Ramos (cell line): ENCODE results near the gene C9.
"Not testable (repeated sequence)": the region's sequence is repeated elsewhere in the genome, so short reads cannot be mapped to it uniquely, and the experiment has no call there.

Experiments used
- in situ Hi-C: fragments of 300-500 bp; cut with MboI; formaldehyde crosslinking; loops from one replicate; pipeline ENCODE4 v1.14.3; 2022; ENCODE audit warnings: low sequenced_read_pairs; ENCODE audit not compliant: unreplicated experiment

C9 gene

DNA sequence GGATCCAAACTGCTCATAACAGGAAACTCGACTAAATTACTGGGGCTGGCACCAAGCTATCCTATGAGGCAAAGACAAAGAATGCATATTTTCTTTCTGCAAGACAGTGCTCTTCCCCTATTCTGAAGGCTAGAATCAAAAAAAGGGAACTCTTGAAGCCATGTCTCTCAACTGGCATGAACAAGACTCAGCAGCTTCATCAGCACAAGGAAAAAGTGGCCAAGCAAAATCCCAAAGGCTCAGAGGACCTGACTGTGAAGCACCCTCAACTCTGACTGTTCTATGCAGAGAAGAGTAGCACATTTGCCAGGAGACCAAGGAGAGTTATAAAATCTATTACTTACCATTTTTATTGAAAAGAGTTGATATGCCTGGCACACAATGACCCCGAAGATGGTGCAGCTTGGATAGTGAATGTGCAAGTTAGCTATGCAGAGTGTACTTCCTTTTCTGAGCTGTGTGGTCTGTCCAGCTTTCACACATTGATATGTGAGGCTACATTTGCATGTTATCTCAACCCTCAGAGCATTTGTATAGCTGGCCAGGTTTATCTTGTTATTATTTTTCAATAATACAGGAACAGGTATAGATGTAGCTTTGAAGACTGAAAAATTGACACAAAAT lies 94.0 kb downstream of the C9 start:
- in situ Hi-C loops = no loop called here

DNA sequence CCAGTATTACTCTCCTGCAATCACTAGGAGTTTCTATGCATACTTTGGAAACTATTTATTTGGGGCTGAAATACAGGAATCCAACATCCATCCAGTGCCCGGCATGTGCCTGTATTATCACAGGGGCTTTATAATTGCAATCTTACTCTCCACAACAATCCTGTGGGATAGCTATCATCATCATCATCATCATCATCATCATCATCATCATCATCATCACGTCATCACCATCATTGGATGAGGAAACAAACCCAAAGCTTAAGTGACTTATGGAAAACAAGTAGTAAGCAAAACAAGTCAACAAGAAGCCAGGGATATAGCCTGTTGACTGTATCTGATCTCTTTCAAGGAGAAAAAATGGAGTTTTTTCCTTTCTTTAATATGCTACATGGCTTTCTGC lies 97.1 kb downstream of the C9 start:
- in situ Hi-C loops = no loop called here

DNA sequence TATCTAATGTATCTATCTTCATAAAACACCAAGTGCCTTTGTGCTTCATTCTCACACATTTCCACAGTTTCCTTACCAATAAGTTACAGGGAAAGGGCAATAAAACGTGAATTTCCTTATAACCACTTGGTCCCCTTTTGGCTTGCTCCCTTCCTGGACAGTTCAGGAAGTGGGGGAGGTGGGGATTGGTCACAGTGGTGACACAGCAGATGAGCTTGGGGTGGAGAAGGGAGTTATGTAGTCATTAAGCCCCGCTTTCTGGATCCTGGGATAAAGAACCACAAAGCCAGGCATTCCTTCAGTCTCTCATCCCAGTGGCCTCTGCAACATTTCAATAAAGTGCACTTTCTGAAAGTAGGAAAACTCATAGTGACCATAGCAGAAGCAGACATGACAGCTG lies 97.9 kb downstream of the C9 start:
- in situ Hi-C loops = no loop called here

DNA sequence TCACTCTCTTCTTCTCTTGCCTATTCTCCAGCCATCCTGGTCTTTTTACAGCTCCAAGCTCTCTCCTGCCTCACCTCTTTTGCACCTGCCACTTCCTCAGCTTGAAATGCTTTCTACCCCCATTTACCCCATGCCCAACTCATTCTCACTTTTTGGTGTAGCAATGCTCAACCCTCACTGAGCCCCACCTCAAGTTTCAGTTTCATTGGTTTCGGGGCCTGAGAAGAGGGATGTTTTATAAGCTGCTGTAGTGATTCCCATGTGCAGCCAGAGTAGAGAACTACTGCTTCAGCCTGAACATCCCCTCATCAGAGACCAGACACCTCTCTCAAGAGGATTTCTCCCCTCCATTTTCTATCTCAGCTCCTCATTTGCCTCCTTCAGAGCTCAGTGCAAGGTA lies 99.8 kb downstream of the C9 start:
- in situ Hi-C loops = no loop called here

DNA sequence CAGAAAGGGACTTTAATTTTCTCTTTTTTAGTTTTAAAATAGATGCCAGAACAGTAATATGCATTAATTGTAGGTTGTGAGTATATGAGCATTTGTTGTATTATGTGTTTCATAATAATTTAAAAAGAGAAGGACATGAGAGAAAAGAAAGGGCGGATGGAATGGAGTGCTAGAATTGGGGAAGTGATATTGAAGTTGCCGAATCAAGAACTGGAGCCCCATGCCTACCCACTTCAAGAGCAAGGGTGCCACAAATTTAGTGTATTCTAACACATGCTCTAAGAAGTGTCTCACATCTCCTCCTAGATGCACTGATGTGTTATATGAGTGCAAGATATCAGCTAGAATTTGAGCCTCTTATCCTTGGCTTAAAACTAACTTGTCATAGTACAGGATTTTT lies 101.3 kb downstream of the C9 start:
- in situ Hi-C loops = no loop called here

DNA sequence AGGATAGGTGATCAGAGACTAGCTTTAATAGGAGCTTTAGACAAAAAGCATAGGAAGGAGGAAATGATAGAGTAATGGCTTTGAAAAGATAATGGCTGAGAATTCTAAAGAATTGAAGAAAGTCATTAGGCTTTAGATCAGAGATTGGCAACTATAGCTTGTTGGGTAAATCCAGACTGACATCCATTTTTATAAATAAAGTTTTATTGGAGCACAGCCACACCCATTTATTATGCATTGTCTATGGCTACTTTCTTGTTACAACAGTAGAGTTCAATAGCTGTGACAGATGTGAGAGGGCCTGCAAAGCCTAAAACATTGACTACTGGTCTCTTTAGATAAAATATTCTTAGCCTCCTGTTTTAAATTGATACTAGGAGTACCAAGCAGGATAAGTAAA lies 104.2 kb downstream of the C9 start:
- in situ Hi-C loops = no loop called here

DNA sequence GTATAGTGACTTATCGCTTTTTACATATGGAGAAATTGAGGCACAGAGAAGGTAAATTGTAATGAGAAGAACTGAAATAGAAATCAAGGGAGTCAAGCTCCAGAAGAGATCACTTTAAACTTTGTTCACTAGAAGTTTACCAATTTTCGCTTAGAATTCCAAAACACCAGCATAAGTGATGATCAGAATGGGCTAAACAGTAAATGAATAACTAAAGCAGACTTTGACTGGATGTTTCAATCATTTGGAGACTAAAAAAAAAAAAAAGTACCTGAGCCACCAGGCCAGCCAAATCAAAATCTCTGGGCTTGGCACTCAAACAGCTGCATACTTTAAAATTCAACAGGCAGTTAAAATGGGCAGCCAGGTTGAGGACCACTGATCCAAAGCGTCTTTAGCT lies 106.7 kb downstream of the C9 start:
- in situ Hi-C loops = no loop called here

DNA sequence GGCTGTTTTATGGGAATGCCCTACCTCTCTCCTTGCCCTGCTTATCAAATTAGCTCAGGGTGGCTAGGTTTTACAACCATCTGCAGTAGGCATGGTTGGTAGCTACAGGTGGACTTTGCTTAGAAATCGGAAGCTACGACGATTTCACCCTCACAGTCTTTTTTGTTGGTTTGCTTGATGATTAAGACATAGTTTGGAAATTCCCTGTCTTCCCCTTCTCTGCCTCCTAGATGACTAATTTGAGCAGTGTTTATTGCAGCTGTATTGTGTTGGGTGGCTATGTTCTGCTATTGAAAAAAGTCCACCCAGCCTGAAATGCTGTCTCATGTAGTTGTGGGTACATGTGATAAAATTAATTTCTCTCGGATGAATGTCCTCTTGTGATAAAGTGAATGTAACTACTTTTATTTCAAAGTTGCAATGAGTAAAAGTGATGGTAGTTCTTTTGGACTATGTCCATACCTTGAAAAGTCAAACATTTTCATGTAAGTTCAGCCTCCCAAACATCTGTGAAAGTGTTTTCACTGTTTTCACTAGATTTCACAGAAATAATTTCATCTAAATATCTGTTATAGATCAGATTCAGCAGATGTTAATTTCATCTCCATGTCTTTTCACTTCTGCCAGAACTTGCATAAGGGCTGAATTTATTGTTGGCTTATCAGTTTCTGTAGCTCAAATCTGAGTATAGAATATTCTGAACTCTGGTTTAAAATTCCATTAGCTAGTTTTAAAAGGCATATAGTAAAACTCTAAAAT lies 107.6 kb downstream of the C9 start:
- in situ Hi-C loops = no loop called here

DNA sequence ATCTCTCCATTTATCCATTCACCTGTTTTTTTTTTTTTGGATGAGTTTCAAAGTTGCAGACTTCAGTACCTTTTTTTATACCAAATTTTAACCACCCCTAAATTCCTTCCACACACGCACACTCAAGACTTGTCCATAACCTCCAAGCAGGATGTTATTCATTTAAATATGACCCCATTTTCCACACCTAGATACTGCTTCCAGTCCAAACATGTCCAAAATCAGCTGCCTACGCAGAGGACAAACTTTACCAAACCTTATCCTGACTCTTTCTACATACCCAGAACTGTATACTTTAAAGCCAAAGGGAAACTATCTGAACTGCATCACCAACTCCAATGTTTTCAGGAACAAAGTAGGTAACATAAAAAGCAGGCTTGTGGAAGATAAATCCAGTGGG lies 108.9 kb downstream of the C9 start:
- in situ Hi-C loops = no loop called here

DNA sequence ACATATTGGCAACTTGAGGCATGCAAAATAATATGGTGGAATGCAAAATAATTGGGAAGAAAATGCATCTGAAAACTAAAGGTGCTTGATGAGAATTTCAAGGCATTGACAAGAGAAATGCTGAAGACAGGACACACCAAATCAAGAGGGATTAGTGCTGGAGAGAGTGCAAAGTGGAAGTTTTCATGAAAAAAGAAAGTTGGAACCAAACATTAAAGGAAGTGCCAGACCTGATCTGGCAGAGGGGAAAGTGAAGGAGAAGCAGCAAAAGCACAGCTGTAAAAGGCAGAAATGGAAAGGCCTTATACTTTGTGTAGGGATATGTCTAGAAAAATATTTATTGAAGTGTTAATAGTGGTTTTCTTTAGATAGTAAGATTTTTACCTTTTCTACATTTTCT lies 109.6 kb downstream of the C9 start:
- in situ Hi-C loops = no loop called here

DNA sequence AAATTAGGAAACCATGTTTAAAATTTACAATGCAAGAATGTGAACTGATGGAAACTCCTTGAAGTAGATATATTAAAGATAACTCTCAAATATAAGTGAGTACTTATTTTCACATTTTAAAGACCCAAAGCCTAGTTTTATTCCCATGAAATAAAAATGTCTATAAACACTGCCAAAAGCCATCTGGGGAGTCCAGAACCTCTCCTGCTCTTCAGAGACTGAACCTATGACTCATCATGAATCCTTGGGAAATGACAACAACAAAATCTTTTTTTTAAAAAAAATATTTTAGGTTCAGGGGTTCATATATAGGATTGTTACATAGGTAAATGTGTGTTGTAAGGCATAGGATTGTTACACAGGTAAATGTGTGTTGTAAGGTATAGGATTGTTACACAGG lies 111.1 kb downstream of the C9 start:
- in situ Hi-C loops = no loop called here

DNA sequence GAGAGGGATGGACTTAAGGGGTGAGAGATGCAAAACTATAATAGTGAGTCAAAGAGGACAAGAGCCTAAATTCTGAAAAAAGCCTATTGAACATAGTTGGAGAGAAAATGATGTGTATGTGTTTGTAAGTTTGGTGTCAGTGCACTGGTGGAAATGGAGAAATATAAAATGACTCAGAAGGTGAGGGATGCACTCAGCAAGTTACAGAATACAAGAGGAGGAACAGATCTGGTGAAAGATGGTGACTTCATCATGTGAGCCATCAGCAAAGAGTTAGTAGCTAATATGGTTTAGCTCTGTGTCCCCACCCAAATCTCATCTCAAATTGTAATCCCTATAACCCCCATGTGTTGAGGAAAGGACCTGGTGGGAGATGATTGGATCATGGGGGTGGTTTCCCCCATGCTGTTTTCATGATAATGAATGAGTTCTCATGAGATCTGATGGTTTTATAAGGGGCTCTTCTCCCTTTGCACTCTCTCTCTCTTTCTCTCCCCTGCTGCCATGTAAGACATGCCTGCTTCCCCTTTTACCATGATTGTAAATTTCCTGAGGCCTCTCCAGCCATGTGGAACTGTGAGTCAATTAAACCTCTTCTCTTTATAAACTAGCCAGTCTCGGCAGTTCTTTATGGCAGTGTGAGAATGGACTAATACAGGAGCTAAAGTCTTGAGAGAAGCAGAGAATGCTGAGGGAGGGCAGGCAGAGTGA lies 114.6 kb downstream of the C9 start:
- in situ Hi-C loops = no loop called here

DNA sequence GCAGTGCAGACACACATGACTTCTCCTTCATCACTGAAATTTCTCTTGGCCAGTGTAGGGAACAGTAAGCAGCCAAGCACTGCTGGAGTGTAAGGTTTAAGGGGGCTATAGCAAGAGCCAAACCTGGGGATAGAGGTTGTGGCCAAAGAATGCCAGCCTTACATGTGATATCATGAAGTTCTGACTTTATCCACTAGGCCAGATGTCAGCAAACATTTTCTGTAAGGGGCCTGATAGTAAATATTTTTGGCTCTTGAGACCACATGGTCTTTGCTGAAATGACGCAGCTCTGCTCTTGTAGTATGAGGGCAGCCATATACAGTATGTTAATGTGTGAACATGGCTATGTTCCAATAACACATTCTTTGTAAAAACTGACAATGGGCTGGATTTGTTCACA lies 115.2 kb downstream of the C9 start:
- in situ Hi-C loops = no loop called here

DNA sequence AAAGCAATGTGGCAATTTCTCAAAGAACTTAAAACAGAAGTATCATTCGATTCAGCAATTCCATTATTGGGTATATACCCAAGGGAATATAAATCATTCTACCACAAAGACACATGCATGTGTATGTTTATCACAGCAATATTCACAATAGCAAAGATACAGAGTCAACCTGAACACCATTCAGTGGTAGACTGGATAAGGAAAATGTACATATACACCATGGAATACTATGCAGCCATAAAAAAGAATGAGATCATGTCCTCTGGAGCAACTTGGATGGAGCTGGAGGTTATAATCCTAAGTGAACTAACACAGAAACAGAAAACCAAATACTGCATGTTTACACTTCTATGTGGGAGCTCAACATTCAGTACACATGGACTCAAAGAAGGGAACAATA lies 123.5 kb downstream of the C9 start:
- in situ Hi-C loops = no loop called here

DNA sequence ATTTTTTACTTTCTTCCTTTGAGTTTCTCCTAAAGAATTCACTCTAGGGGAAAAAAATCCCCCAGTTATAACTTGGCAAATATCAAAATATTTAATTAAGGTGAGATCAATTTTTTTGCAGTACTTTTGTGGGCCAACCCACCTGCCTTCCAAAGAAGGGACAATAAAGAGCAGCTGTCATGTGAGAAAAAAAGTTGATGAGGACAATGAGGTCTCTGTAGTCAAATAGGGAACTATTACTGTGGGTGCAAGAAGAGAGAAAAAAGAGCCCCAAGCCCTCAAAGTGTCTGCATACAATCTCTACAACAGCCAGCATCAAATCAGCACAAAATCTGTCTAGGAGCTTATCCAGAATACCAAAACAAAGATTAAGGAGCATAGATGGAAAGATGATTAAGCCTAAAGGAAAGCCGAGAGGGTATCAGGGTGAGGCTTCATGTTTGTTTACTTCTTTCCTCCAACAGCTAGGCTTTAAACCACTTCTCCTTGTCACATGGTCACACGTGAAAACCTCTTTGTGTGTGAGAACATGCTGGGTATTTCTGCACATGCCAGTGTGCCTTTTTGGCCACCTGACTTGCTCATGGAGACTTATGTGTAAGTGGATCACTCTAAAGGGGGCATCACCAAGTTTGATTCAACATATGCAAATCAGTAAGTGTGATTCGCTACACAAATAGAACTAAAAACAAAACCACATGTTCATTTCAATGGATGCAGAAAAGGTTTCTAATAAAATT lies 125.8 kb downstream of the C9 start:
- in situ Hi-C loops = no loop called here

DNA sequence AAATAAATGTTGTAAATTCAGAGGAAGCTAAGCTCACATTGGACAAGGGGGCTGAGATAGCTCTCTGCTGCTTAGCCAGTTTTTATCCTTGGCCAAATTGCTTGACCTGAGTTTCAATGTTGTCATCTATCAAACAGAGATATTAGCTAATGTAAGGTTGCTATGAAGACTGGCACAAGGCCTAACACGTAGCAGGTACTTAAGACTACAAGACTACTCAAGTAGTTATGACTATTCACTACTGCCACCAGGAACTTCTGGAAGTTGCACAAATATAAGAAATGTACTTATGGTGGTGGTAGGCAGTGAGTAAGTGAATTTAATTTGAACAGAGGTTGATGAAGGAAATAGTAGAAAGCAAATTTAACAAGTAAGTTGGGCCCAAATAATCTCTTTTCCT lies 127.6 kb downstream of the C9 start:
- in situ Hi-C loops = no loop called here

DNA sequence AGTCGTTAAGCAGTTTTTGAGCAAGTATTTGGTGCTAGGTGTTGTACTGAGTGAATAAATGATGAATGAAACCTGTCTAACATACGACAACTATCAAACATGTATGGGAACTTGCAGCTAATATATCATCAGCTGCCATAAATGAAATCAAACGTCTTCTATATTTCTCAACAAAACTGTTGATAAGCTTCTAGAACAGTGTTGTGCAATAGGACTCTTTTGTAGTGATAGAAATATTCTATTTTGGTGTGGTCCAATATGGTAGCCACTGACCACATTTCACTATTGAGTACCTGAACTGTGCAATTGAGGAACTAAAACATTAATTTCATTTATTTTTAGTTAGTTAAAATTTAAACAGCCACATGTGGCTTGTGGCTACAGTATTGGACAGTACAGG lies 128.6 kb downstream of the C9 start:
- in situ Hi-C loops = no loop called here

DNA sequence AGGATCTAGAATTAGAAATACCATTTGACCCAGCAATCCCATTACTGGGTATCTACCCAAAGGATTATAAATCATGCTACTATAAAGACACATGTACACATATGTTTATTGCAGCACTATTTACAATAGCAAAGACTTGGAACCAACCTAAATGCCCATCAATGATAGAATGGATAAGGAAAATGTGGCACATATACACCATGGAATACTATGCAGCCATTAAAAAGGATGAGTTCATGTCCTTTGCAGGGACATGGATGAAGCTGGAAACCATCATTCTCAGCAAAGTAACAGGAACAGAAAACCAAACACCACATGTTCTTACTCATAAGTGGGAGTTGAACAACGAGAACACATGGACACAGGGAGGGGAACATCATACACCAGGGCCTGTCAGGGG lies 129.8 kb downstream of the C9 start:
- in situ Hi-C loops = not testable (repeated sequence)
